HG03469 (cell line): ENCODE measurements around the gene DLG5.

Source experiments
- ATAC-seq: cut with Tn5 transposase; IDR thresholded peaks from one replicate; pipeline ENCODE4 v1.9.1; 2021; ENCODE audit warnings: mild to moderate bottlenecking, moderate library complexity, moderate number of reproducible peaks; ENCODE audit not compliant: unreplicated experiment

DLG5 gene

GRCh38 chr10:77915319-77916105 lies 11.0 kb downstream of the DLG5 start:
- no peak for ATAC-seq

GRCh38 chr10:77913090-77913489 lies 13.5 kb downstream of the DLG5 start:
- ATAC-seq, result no peak

GRCh38 chr10:77912576-77912975 lies 14.0 kb downstream of the DLG5 start:
- ATAC-seq, result no peak

GRCh38 chr10:77911535-77912123 lies 14.9 kb downstream of the DLG5 start:
- ATAC-seq, result no peak

GRCh38 chr10:77910524-77911145 lies 15.9 kb downstream of the DLG5 start:
- no peak for ATAC-seq

GRCh38 chr10:77909749-77910375 lies 16.7 kb downstream of the DLG5 start:
- no peak for ATAC-seq

- ATAC-seq, result no peak
Observed at GRCh38 chr10:77909021-77909748, 17.4 kb downstream of the DLG5 start.

- no peak for ATAC-seq
Observed at GRCh38 chr10:77907900-77908717, 18.4 kb downstream of the DLG5 start.

- no peak for ATAC-seq
Observed at GRCh38 chr10:77907462-77907861, 19.1 kb downstream of the DLG5 start.

- no peak for ATAC-seq
Observed at GRCh38 chr10:77906951-77907421, 19.6 kb downstream of the DLG5 start.

- no peak for ATAC-seq
Observed at GRCh38 chr10:77905781-77906180, 20.8 kb downstream of the DLG5 start.

- no peak for ATAC-seq
Observed at GRCh38 chr10:77905086-77905748, 21.3 kb downstream of the DLG5 start.

GRCh38 chr10:77904100-77904840 lies 22.3 kb downstream of the DLG5 start:
- no peak for ATAC-seq

- ATAC-seq, result no peak
Observed at GRCh38 chr10:77902159-77902558, 24.4 kb downstream of the DLG5 start.

- ATAC-seq, result no peak
Observed at GRCh38 chr10:77901743-77902142, 24.8 kb downstream of the DLG5 start.

GRCh38 chr10:77899690-77900089 lies 26.9 kb downstream of the DLG5 start:
- no peak for ATAC-seq

GRCh38 chr10:77899080-77899477 lies 27.5 kb downstream of the DLG5 start:
- no peak for ATAC-seq

GRCh38 chr10:77898323-77899079 lies 28.1 kb downstream of the DLG5 start:
- ATAC-seq, result no peak
